Small intestine (tissue), 7 donors: ENCODE measurements around the gene CSRNP2. TPM values are rescaled to one million over a fixed set of nuclear protein-coding genes. Genes with fewer than 3 reads are reported as not detected.

ENCODE experiments used
- DNase-seq, 2 donors: peaks; one replicate each; pipeline versions ENCODE4 v3.0.0 to v3.0.0-alpha.2; 2013
- FAIRE-seq: peaks from 2 replicates; lab custom pipeline; 2012; peaks lifted over from hg19 to GRCh38; lab: Jason Lieb, UNC
- H3K27ac ChIP-seq, 3 donors: one replicate each; pipeline ENCODE4 v1.5.1; 2013; ENCODE audit warnings: low read length in 2 of 3, mild to moderate bottlenecking in 2 of 3, control low read depth in 1 of 3, inconsistent platforms in 1 of 3, low read depth in 1 of 3, moderate library complexity in 1 of 3
- H3K27me3 ChIP-seq, 3 donors: one replicate each; pipeline ENCODE4 v1.6.1; 2013; ENCODE audit warnings: low read length in 3 of 3, inconsistent platforms in 1 of 3; ENCODE audit not compliant: control insufficient read depth in 3 of 3, insufficient read depth in 3 of 3
- H3K36me3 ChIP-seq, 3 donors: one replicate each; pipeline ENCODE4 v1.6.1; 2013; ENCODE audit warnings: low read length in 3 of 3, inconsistent platforms in 1 of 3, low read depth in 1 of 3, mild to moderate bottlenecking in 1 of 3, moderate library complexity in 1 of 3; ENCODE audit not compliant: control insufficient read depth in 3 of 3, insufficient read depth in 2 of 3
- H3K4me1 ChIP-seq, 3 donors: one replicate each; pipeline ENCODE4 v1.6.1; 2013; ENCODE audit warnings: low read length in 2 of 3, inconsistent platforms in 1 of 3, low read depth in 1 of 3, mild to moderate bottlenecking in 1 of 3, moderate library complexity in 1 of 3; ENCODE audit not compliant: control insufficient read depth in 3 of 3, insufficient read depth in 2 of 3
- H3K4me3 ChIP-seq, 3 donors: one replicate each; pipeline ENCODE4 v1.5.1; 2013; ENCODE audit warnings: low read length in 3 of 3, control low read depth in 1 of 3, inconsistent platforms in 1 of 3, low read depth in 1 of 3, mild to moderate bottlenecking in 1 of 3, moderate library complexity in 1 of 3
- H3K9me3 ChIP-seq, 2 donors: one replicate each; pipeline ENCODE4 v1.6.1; 2013; ENCODE audit warnings: low read depth in 1 of 2, low read length in 1 of 2; ENCODE audit not compliant: control insufficient read depth in 2 of 2, insufficient read depth in 1 of 2
- WGBS, 3 donors: extraction: QIAGEN DNeasy Blood & Tissue Kit; methylation state at CpG; one replicate each; pipeline ENCODE4 v1.1.7; 2013; 5-methylcytosine and 5-hydroxymethylcytosine counted together
- polyA plus RNA-seq, 4 donors: library from polyadenylated mRNA; stranded (reverse) in 3 of 4; unstranded in 1 of 4; fragments of 200-250 nt in 3 of 4; fragments of 120-200 nt in 1 of 4; gene quantifications; one replicate each; pipeline versions ENCODE4 v1.2.1 to v1.2.3, GENCODE V29; 2013
- donor health status: healthy with polysubstance abuse.
- donor health status: control.
- donor health status: control.
- donor health status: Bipolar disorder and iron deficiency.
- donor health status: healthy.

CSRNP2 gene
- polyA plus RNA-seq, 4 donors, result 3.8 to 14.5 (median 8.1) TPM

GRCh38 chr12:51122844-51123243, 39.4 kb upstream of the CSRNP2 start:
- Histone ChIP-seq H3K4me1 (no peaks in the 10 kb centered on the region), H3K36me3 (peaks cover 0 to 7% (median 0%) of the 10 kb centered on the region in 3 donors), H3K9me3 (no peaks in the 10 kb centered on the region), H3K4me3 (no peak overlapping the region), H3K27me3 (no peaks in the 10 kb centered on the region), H3K27ac (no peak overlapping the region)
- peak in 1 of 2 donors; percentile 32 for DNase-seq
- FAIRE-seq, result no peak

- WGBS, 3 donors, result 46 to 74% (median 55%) methylated on average over 3 of the region's 3 CpGs
- peaks cover 0 to 15% (median 0%) of the 10 kb centered on the region in 3 donors for H3K36me3 ChIP-seq
- no peaks in the 10 kb centered on the region for H3K9me3 ChIP-seq
- no peak overlapping the region for H3K4me3 ChIP-seq
- FAIRE-seq (no peak), DNase-seq (peak; percentile 40 to 66)
- no peaks in the 10 kb centered on the region for H3K27me3 ChIP-seq
- H3K27ac ChIP-seq, result no peak overlapping the region
- no peaks in the 10 kb centered on the region for H3K4me1 ChIP-seq
Observed at GRCh38 chr12:51118706-51119105, 35.3 kb upstream of the CSRNP2 start.

GRCh38 chr12:51115533-51115932, 32.1 kb upstream of the CSRNP2 start:
- no peaks in the 10 kb centered on the region for H3K9me3 ChIP-seq
- FAIRE-seq, result no peak
- no peaks in the 10 kb centered on the region for H3K4me1 ChIP-seq
- H3K27me3 ChIP-seq, result no peaks in the 10 kb centered on the region
- no peak overlapping the region for H3K27ac ChIP-seq
- H3K4me3 ChIP-seq, result no peak overlapping the region
- peaks cover 6 to 29% (median 7%) of the 10 kb centered on the region in 3 donors for H3K36me3 ChIP-seq
- no peak for DNase-seq

- H3K9me3 ChIP-seq, result no peaks in the 10 kb centered on the region
- DNase-seq, result no peak
- peaks cover 19 to 35% (median 27%) of the 10 kb centered on the region in 3 donors for H3K36me3 ChIP-seq
- WGBS, 3 donors, result 84 to 96% (median 94%) methylated on average over 4 of the region's 4 CpGs
- no peak overlapping the region for H3K4me3 ChIP-seq
- no peaks in the 10 kb centered on the region for H3K4me1 ChIP-seq
- no peak overlapping the region for H3K27ac ChIP-seq
- no peaks in the 10 kb centered on the region for H3K27me3 ChIP-seq
- FAIRE-seq, result no peak
Observed at GRCh38 chr12:51108136-51108535, 24.7 kb upstream of the CSRNP2 start.

- H3K4me1 ChIP-seq, result no peaks in the 10 kb centered on the region
- H3K27ac ChIP-seq, result no peak overlapping the region
- DNase-seq (no peak), FAIRE-seq (no peak)
- H3K9me3 ChIP-seq, result no peaks in the 10 kb centered on the region
- H3K36me3 ChIP-seq, result peaks cover 28 to 34% (median 32%) of the 10 kb centered on the region in 3 donors
- H3K4me3 ChIP-seq, result no peak overlapping the region
- H3K27me3 ChIP-seq, result no peaks in the 10 kb centered on the region
Observed at GRCh38 chr12:51103977-51104376, 20.6 kb upstream of the CSRNP2 start.

- Histone ChIP-seq H3K27me3 (no peaks in the 10 kb centered on the region), H3K4me3 (no peak overlapping the region), H3K36me3 (peaks cover 24 to 51% (median 38%) of the 10 kb centered on the region in 3 donors), H3K9me3 (no peaks in the 10 kb centered on the region), H3K4me1 (no peaks in the 10 kb centered on the region), H3K27ac (no peak overlapping the region)
- no peak for FAIRE-seq
- WGBS, 3 donors, result 97 to 100% (median 98%) methylated on average over 1 of the region's 1 CpG
- DNase-seq, result no peak
Observed at GRCh38 chr12:51098611-51099010, 15.2 kb upstream of the CSRNP2 start.

GRCh38 chr12:51090705-51091229, 7.4 kb upstream of the CSRNP2 start:
- Histone ChIP-seq H3K9me3 (no peaks in the 10 kb centered on the region), H3K4me3 (no peak overlapping the region), H3K27ac (no peak overlapping the region), H3K4me1 (no peaks in the 10 kb centered on the region), H3K27me3 (no peaks in the 10 kb centered on the region), H3K36me3 (peaks cover 5 to 35% (median 8%) of the 10 kb centered on the region in 3 donors)
- WGBS, 3 donors, result 90 to 93% (median 92%) methylated on average over 10 of the region's 10 CpGs
- DNase-seq (no peak), FAIRE-seq (no peak)

GRCh38 chr12:51087818-51088217, 4.4 kb upstream of the CSRNP2 start:
- Histone ChIP-seq H3K4me1 (no peaks in the 10 kb centered on the region), H3K9me3 (no peaks in the 10 kb centered on the region), H3K27me3 (no peaks in the 10 kb centered on the region), H3K27ac (no peak overlapping the region), H3K4me3 (no peak overlapping the region), H3K36me3 (peaks cover 0 to 20% (median 0%) of the 10 kb centered on the region in 3 donors)
- FAIRE-seq (no peak), DNase-seq (no peak)
- 76 to 91% (median 80%) methylated on average over 3 of the region's 3 CpGs for WGBS, 3 donors

- WGBS, 3 donors, result 88 to 96% (median 91%) methylated on average over 9 to 10 of the region's 10 CpGs
- H3K36me3 ChIP-seq, result peaks cover 0 to 12% (median 0%) of the 10 kb centered on the region in 3 donors
- H3K4me1 ChIP-seq, result peaks cover 0 to 2% (median 0%) of the 10 kb centered on the region in 3 donors
- DNase-seq (no peak), FAIRE-seq (no peak)
- no peaks in the 10 kb centered on the region for H3K27me3 ChIP-seq
- H3K4me3 ChIP-seq, result no peak overlapping the region
- no peak overlapping the region for H3K27ac ChIP-seq
- no peaks in the 10 kb centered on the region for H3K9me3 ChIP-seq
Observed at GRCh38 chr12:51086933-51087332, 3.5 kb upstream of the CSRNP2 start.
